ENCODE measurements around the gene KANSL1. TPM values are rescaled to one million over a fixed set of nuclear protein-coding genes. Genes with fewer than 3 reads are reported as not detected.

KANSL1 gene
- total RNA-seq, 1 experiment from 2014 or later = 55.5 TPM

DNA sequence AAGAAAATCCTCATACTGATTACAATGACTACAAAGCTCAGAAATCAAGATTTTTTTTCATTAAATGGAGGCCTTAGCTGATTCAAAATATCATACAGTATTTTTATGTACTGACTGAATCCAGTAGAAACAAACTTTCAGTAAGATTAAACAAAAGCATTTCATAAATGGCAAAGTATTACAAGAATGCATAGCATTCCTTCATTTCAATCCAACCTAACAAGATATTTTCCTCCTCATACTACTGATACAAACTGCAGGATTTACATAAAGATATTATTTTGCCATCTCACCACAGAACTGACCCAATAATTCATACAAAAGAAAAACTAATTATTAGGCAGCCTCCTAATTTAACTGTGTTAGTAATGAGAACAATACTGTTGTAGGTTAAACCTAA, 6.2 kb upstream of the KANSL1 start:
- no peaks in the 10 kb centered on the region for H3K36me3 ChIP-seq (ENCODE audit: control insufficient read depth, insufficient read depth, low read length)
- in situ Hi-C loops (cut with HindIII; ENCODE audit: low pct_unique_long_range_greater_than_20kb, low sequenced_read_pairs) (no loop called here), intact Hi-C loops (cut with micrococcal nuclease; ENCODE audit: unreplicated experiment) (loop anchor here (10.0 kb wide), 1 partner anchor 155 kb away; no protein-coding TSS in a partner anchor)
- H3K9me3 ChIP-seq (ENCODE audit: control insufficient read depth, insufficient read depth, low read depth, low read length) = no peaks in the 10 kb centered on the region
- H3K4me1 ChIP-seq (ENCODE audit: control insufficient read depth, insufficient read depth, low read length) = peaks cover 23% of the 10 kb centered on the region
- no TSS peak for BruUV-seq (replicated peaks)
- CTCF ChIA-PET = interaction anchor here (1.3 kb wide), 1 partner anchor 14 kb away, joined by 4 read pairs; no protein-coding TSS in a partner anchor
- ATAC-seq = no peak
- DNase-seq (ENCODE audit: low read depth, low spot score) = no peak
- H3K4me3 ChIP-seq (ENCODE audit: low read depth in 2 of 2, low read length in 2 of 2) = no peak overlapping the region
- POLR2A ChIA-PET = no interaction called here
- H3K27me3 ChIP-seq (ENCODE audit: control insufficient read depth, insufficient read depth, low read length) = no peaks in the 10 kb centered on the region
- TF ChIP-seq SIN3A (IDR thresholded peaks at IDR 0.05; ENCODE audit: borderline replicate concordance, insufficient read depth, low read depth, low read length) = no peak
- H3K27ac ChIP-seq (ENCODE audit: low read length) = no peak overlapping the region

DNA sequence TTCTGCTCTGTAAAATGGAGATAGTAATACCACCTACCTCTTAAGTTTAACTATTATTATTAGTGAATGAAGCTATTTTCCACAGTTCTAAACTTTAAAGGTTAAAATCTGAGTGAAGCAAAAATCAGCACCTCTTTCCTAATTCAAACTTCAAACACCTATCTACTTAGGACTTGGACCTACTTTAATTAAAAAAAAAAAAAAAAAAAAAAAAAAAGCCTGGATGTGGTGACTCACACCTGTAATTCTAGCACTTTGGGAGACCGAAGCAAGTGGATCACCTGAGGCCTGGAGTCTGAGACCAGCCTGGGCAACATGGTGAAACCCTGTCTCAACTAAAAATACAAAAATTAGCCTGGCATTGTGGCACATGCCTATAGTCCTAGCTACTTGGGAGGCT, 5.0 kb upstream of the KANSL1 start:
- POLR2A ChIA-PET = interaction anchor here (0.6 kb wide), 1 partner anchor 593 kb away, joined by 3 read pairs; no protein-coding TSS in a partner anchor
- no peak for DNase-seq (ENCODE audit: low read depth, low spot score)
- in situ Hi-C loops (cut with HindIII; ENCODE audit: low pct_unique_long_range_greater_than_20kb, low sequenced_read_pairs) (no loop called here), intact Hi-C loops (cut with micrococcal nuclease; ENCODE audit: unreplicated experiment) (loop anchor here (10.0 kb wide), 1 partner anchor 153 kb away; no protein-coding TSS in a partner anchor)
- CTCF ChIA-PET = no interaction called here
- Histone ChIP-seq H3K36me3 (ENCODE audit: control insufficient read depth, insufficient read depth, low read length) (no peaks in the 10 kb centered on the region), H3K27me3 (ENCODE audit: control insufficient read depth, insufficient read depth, low read length) (no peaks in the 10 kb centered on the region), H3K27ac (ENCODE audit: low read length) (no peak overlapping the region), H3K4me3 (ENCODE audit: low read depth in 2 of 2, low read length in 2 of 2) (no peak overlapping the region), H3K4me1 (ENCODE audit: control insufficient read depth, insufficient read depth, low read length) (peaks cover 26% of the 10 kb centered on the region), H3K9me3 (ENCODE audit: control insufficient read depth, insufficient read depth, low read depth, low read length) (no peaks in the 10 kb centered on the region)
- TF ChIP-seq TCF7L2 (IDR thresholded peaks at IDR 0.05; ENCODE audit: low read depth, low read length) = no peak
- TF ChIP-seq, protein P1, sequence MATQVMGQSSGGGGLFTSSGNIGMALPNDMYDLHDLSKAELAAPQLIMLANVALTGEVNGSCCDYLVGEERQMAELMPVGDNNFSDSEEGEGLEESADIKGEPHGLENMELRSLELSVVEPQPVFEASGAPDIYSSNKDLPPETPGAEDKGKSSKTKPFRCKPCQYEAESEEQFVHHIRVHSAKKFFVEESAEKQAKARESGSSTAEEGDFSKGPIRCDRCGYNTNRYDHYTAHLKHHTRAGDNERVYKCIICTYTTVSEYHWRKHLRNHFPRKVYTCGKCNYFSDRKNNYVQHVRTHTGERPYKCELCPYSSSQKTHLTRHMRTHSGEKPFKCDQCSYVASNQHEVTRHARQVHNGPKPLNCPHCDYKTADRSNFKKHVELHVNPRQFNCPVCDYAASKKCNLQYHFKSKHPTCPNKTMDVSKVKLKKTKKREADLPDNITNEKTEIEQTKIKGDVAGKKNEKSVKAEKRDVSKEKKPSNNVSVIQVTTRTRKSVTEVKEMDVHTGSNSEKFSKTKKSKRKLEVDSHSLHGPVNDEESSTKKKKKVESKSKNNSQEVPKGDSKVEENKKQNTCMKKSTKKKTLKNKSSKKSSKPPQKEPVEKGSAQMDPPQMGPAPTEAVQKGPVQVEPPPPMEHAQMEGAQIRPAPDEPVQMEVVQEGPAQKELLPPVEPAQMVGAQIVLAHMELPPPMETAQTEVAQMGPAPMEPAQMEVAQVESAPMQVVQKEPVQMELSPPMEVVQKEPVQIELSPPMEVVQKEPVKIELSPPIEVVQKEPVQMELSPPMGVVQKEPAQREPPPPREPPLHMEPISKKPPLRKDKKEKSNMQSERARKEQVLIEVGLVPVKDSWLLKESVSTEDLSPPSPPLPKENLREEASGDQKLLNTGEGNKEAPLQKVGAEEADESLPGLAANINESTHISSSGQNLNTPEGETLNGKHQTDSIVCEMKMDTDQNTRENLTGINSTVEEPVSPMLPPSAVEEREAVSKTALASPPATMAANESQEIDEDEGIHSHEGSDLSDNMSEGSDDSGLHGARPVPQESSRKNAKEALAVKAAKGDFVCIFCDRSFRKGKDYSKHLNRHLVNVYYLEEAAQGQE (IDR thresholded peaks at IDR 0.05; ENCODE audit: insufficient read depth in 1 of 2, low read depth in 2 of 2, low read length in 1 of 2) = no peak
- TF ChIP-seq CTCF (IDR thresholded peaks at IDR 0.05) = no peak
- TF ChIP-seq POLR2AphosphoS5 (IDR thresholded peaks at IDR 0.05; ENCODE audit: low read depth, low read length) = no peak
- no peak for TF ChIP-seq SIN3A (IDR thresholded peaks at IDR 0.05; ENCODE audit: borderline replicate concordance, insufficient read depth, low read depth, low read length)
- BruUV-seq (replicated peaks) = no TSS peak
- ATAC-seq = no peak

DNA sequence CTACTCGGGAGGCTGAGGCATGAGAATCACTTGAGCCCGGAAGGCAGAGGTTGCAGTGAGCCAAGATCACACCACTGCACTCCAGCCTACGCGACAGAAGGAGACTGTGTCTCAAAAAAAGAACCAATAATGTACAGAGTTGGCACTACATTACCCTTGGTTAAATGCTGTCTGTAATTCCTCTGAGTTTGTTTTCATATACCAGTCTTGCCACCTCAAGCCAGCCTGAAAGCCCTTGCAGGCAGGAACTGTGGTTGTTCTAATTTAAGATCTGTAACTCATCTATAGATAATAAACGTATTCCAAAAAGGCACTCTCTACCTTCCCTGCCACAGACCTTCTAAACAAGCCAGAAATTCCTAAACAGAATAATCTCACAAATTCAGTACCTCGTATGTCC, 4.3 kb upstream of the KANSL1 start:
- BruUV-seq (replicated peaks) = no TSS peak
- intact Hi-C loops (cut with micrococcal nuclease; ENCODE audit: unreplicated experiment) = loop anchor here (10.0 kb wide), 1 partner anchor 153 kb away; no protein-coding TSS in a partner anchor
- ATAC-seq (no peak), DNase-seq (ENCODE audit: low read depth, low spot score) (no peak)
- POLR2A ChIA-PET = interaction anchor here (0.6 kb wide), 1 partner anchor 14 kb away, joined by 3 read pairs; no protein-coding TSS in a partner anchor
- in situ Hi-C loops (cut with HindIII; ENCODE audit: low pct_unique_long_range_greater_than_20kb, low sequenced_read_pairs) = no loop called here
- TF ChIP-seq SIN3A (IDR thresholded peaks at IDR 0.05; ENCODE audit: borderline replicate concordance, insufficient read depth, low read depth, low read length) = no peak
- TF ChIP-seq POLR2AphosphoS5 (IDR thresholded peaks at IDR 0.05; ENCODE audit: low read depth, low read length) = no peak
- TF ChIP-seq, protein P1 (IDR thresholded peaks at IDR 0.05; ENCODE audit: insufficient read depth in 1 of 2, low read depth in 2 of 2, low read length in 1 of 2) = no peak
- TF ChIP-seq CTCF (IDR thresholded peaks at IDR 0.05) = no peak
- TF ChIP-seq TCF7L2 (IDR thresholded peaks at IDR 0.05; ENCODE audit: low read depth, low read length) = no peak
- H3K4me3 ChIP-seq (ENCODE audit: low read depth in 2 of 2, low read length in 2 of 2) = no peak overlapping the region
- CTCF ChIA-PET = no interaction called here
- no peaks in the 10 kb centered on the region for H3K9me3 ChIP-seq (ENCODE audit: control insufficient read depth, insufficient read depth, low read depth, low read length)
- no peak overlapping the region for H3K27ac ChIP-seq (ENCODE audit: low read length)
- no peaks in the 10 kb centered on the region for H3K27me3 ChIP-seq (ENCODE audit: control insufficient read depth, insufficient read depth, low read length)
- peaks cover 26% of the 10 kb centered on the region for H3K4me1 ChIP-seq (ENCODE audit: control insufficient read depth, insufficient read depth, low read length)
- no peaks in the 10 kb centered on the region for H3K36me3 ChIP-seq (ENCODE audit: control insufficient read depth, insufficient read depth, low read length)
